ENCODE measurements around the gene RAP1GAP. TPM values are rescaled to one million over a fixed set of nuclear protein-coding genes. Genes with fewer than 3 reads are reported as not detected.

RAP1GAP gene
- total RNA-seq, 2 experiments from 2014 or later, result 1.3 to 1.6 TPM

- peaks cover 8% of the 10 kb centered on the region for H3K27me3 Mint-ChIP-seq
- H3K4me1 Mint-ChIP-seq (ENCODE audit: low read depth), result peaks cover 4% of the 10 kb centered on the region
- TF ChIP-seq CTCF (IDR thresholded peaks at IDR 0.05), result no peak
- H3K9me3 Mint-ChIP-seq, result no peaks in the 10 kb centered on the region
- no peaks in the 10 kb centered on the region for H3K36me3 Mint-ChIP-seq (ENCODE audit: low read depth)
- H3K27ac Mint-ChIP-seq, result no peak overlapping the region
- DNase-seq, result no peak
- ATAC-seq, result no peak
- CTCF ChIA-PET, result no interaction called here
- intact Hi-C loops (cut with micrococcal nuclease), result no loop called here
- POLR2A ChIA-PET, result no interaction called here
- H3K4me3 Mint-ChIP-seq, result no peak overlapping the region
Observed at GRCh38 chr1:21589618-21590017, 79.5 kb downstream of the RAP1GAP start.

GRCh38 chr1:21587602-21587953 lies 81.6 kb downstream of the RAP1GAP start:
- CTCF ChIA-PET, result no interaction called here
- H3K27me3 Mint-ChIP-seq, result peaks cover 10% of the 10 kb centered on the region
- no peak overlapping the region for H3K27ac Mint-ChIP-seq
- H3K4me1 Mint-ChIP-seq (ENCODE audit: low read depth), result peaks cover 4% of the 10 kb centered on the region
- no peaks in the 10 kb centered on the region for H3K9me3 Mint-ChIP-seq
- ATAC-seq (no peak), DNase-seq (no peak)
- intact Hi-C loops (cut with micrococcal nuclease), result no loop called here
- H3K4me3 Mint-ChIP-seq, result no peak overlapping the region
- POLR2A ChIA-PET, result interaction anchor here (0.6 kb wide), 1 partner anchor 645 kb away, joined by 3 read pairs; no protein-coding TSS in a partner anchor
- no peaks in the 10 kb centered on the region for H3K36me3 Mint-ChIP-seq (ENCODE audit: low read depth)
- TF ChIP-seq CTCF (IDR thresholded peaks at IDR 0.05), result no peak

DNA sequence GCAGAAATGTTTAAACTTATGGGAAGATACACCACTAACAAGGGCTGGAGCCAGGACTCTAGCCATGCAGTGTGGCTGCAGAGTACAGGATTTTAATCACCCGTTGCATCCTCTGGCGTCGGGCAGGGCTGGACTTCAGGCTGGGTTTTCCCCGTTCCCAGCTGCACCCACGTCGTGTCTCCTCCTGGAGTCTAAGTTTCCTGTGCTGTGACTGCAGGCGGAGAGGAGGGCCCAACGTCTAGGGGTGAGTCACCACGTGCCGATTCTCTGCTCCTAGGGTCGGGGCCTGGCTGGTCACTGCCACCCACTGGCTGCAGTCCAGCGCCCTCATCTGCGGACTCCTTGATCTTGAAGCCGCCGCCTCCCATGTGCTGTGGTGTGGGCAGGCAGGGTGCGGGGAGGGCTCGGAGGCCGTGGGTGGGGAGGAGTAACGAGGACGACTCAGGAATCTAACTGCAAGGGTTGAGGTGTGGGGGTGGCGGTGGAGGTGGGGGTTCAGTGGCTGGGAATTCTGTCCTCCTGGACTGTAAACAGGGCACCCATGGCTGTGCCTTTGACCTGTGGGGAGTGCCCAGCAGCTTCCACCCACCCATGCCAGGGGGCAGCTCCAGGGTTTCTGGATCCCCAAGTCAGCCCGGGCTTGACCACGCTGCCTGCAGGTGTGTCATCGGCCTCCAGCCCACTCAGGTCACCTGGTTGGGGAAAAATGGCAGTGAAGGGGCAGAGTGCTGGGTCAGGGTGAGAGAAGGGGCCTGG lies 82.1 kb downstream of the RAP1GAP start:
- CTCF ChIA-PET, result no interaction called here

DNA sequence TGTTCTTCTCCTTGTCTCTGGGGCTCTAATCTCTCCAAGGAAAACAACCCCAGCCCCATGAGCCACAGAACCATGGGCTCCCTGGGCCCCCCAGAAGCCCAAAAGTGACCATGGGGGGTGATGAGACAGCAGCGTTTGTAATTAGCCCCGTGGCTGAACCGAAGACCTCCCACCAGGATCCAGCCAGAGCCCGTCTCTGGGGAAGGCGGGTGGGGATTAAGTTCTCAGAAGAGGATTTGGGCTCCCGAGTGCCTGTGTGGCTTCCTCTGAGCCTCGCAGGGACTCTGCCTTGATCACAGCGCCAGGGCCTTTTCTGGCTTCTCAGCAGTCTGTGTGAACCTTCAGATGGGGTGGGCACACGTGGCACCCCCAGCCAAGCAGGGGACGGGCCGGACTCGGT lies 82.9 kb downstream of the RAP1GAP start:
- intact Hi-C loops (cut with micrococcal nuclease), result no loop called here
- DNase-seq (no peak), ATAC-seq (no peak)
- TF ChIP-seq CTCF (IDR thresholded peaks at IDR 0.05), result no peak
- ChIA-PET CTCF (no interaction called here), POLR2A (no interaction called here)
- Mint-ChIP-seq H3K4me1 (ENCODE audit: low read depth) (peaks cover 4% of the 10 kb centered on the region), H3K36me3 (ENCODE audit: low read depth) (no peaks in the 10 kb centered on the region), H3K9me3 (no peaks in the 10 kb centered on the region), H3K27ac (no peak overlapping the region), H3K27me3 (peaks cover 10% of the 10 kb centered on the region), H3K4me3 (no peak overlapping the region)

More for the DNA sequence above, 82.1 kb downstream of the RAP1GAP start:
- Mint-ChIP-seq H3K27ac (no peak overlapping the region), H3K9me3 (no peaks in the 10 kb centered on the region), H3K4me3 (no peak overlapping the region), H3K4me1 (ENCODE audit: low read depth) (peaks cover 4% of the 10 kb centered on the region), H3K27me3 (peaks cover 10% of the 10 kb centered on the region), H3K36me3 (ENCODE audit: low read depth) (no peaks in the 10 kb centered on the region)
- no peak for TF ChIP-seq CTCF (IDR thresholded peaks at IDR 0.05)
- DNase-seq (no peak), ATAC-seq (no peak)
- POLR2A ChIA-PET, result interaction anchor here (0.6 kb wide), 1 partner anchor 644 kb away, joined by 3 read pairs; no protein-coding TSS in a partner anchor
- intact Hi-C loops (cut with micrococcal nuclease), result no loop called here

GRCh38 chr1:21585037-21585436 lies 84.1 kb downstream of the RAP1GAP start:
- Mint-ChIP-seq H3K4me3 (no peak overlapping the region), H3K4me1 (ENCODE audit: low read depth) (no peaks in the 10 kb centered on the region), H3K9me3 (no peaks in the 10 kb centered on the region), H3K36me3 (ENCODE audit: low read depth) (no peaks in the 10 kb centered on the region), H3K27ac (no peak overlapping the region), H3K27me3 (peaks cover 9% of the 10 kb centered on the region)
- intact Hi-C loops (cut with micrococcal nuclease), result no loop called here
- POLR2A ChIA-PET, result interaction anchor here (0.6 kb wide), 1 partner anchor 76 kb away, joined by 3 read pairs; no protein-coding TSS in a partner anchor
- no peak for DNase-seq
- CTCF ChIA-PET, result no interaction called here
- TF ChIP-seq CTCF (IDR thresholded peaks at IDR 0.05), result no peak
- no peak for ATAC-seq

Data from activated CD8-positive, alpha-beta T cell treated with anti-CD3 and anti-CD28 coated beads for 36 hours (primary cell).